Measurements from ENCODE around the gene PPP2CA. TPM values are rescaled to one million over a fixed set of nuclear protein-coding genes. Genes with fewer than 3 reads are reported as not detected.
A peak's percentile ranks its signal among the peaks of the same experiment; 100 is the strongest.

Gene PPP2CA
- total and polyA plus RNA-seq, 2 of the 8 experiments (the other 6 are each of a cell fraction or from before 2014, with no cell fraction given): 75.0 to 205 TPM

- TF ChIP-seq CHD7 (IDR thresholded peaks at IDR 0.05; ENCODE audit: insufficient replicate concordance, low read length): no peak
- TF ChIP-seq HDAC2 (IDR thresholded peaks at IDR 0.05; ENCODE audit: borderline replicate concordance in 1 of 2, low read depth in 2 of 2, low read length in 2 of 2): 0 out of 4 replicates have a peak, but pooled peaks of 1 of the 2 experiments have one; percentile 24
- TF ChIP-seq KDM1A (IDR thresholded peaks at IDR 0.05; ENCODE audit: borderline replicate concordance, low read length): no peak
- no peak for TF ChIP-seq SIRT6 (IDR thresholded peaks at IDR 0.05; ENCODE audit: low read length)
- 0 out of 2 replicates have a peak, but pooled peaks have one; percentile 28 for TF ChIP-seq ATF2 (IDR thresholded peaks at IDR 0.05; ENCODE audit: low read length)
- TF ChIP-seq CEBPB (IDR thresholded peaks at IDR 0.05; ENCODE audit: low read depth, low read length): 0 out of 2 replicates have a peak, but pooled peaks have one; percentile 61
- no peak for TF ChIP-seq SP2 (IDR thresholded peaks at IDR 0.05; ENCODE audit: low read length)
Measured at GRCh38 chr5:134247428-134248224, 21.8 kb upstream of the PPP2CA start (continued).
